HL-60 (cell line): Measurements from ENCODE around the gene MAGIX.

Experiments used
- DNase-seq, 2 experiments: peaks; one replicate each; pipeline ENCODE4 v3.0.0-alpha.2; 2010 to 2020; ENCODE audit warnings: low read depth in 1 of 2, low spot score in 1 of 2
- H3K27ac ChIP-seq: fragments of 250-450 bp; sonication (Bioruptor Pico); replicated peaks from 2 replicates; pipeline ENCODE4 v1.5.1; 2020; ENCODE audit warnings: mild to moderate bottlenecking, moderate library complexity
- H3K27me3 ChIP-seq: fragments of 250-450 bp; sonication (Bioruptor Pico); 2 replicates; pipeline ENCODE4 v1.5.1; 2021; ENCODE audit warnings: mild to moderate bottlenecking, moderate library complexity; ENCODE audit not compliant: insufficient read depth, poor library complexity, severe bottlenecking
- H3K4me3 ChIP-seq: replicated peaks from 2 replicates; pipeline ENCODE4 v1.5.1; 2011; ENCODE audit warnings: mild to moderate bottlenecking, control low read depth, low read length; ENCODE audit not compliant: insufficient read depth
- GABPA ChIP-seq: IDR thresholded peaks from 2 replicates; pipeline ENCODE4 v1.6.1; 2012; ENCODE audit warnings: low read depth
- POLR2AphosphoS5 ChIP-seq: IDR thresholded peaks from 2 replicates; pipeline ENCODE4 v1.6.1; 2012; ENCODE audit warnings: low read depth
- REST ChIP-seq: IDR thresholded peaks from 2 replicates; pipeline ENCODE4 v1.6.1; 2012; ENCODE audit warnings: low read depth; ENCODE audit not compliant: insufficient replicate concordance
- SPI1 ChIP-seq: IDR thresholded peaks from 2 replicates; pipeline ENCODE4 v1.6.1; 2012; ENCODE audit warnings: low read depth, mild to moderate bottlenecking, borderline replicate concordance
- TF ChIP-seq, protein P1 (sequence below): IDR thresholded peaks from one replicate; pipeline ENCODE4 v1.5.1; 2011; ENCODE audit warnings: low read length, control low read depth, inconsistent platforms; ENCODE audit not compliant: insufficient read depth

MAGIX gene

GRCh38 chrX:49179358-49179757, 16.8 kb downstream of the MAGIX start:
- Histone ChIP-seq H3K27ac (no peak overlapping the region), H3K27me3 (no peaks in the 10 kb centered on the region), H3K4me3 (no peak overlapping the region)
- DNase-seq = no peak
- TF ChIP-seq GABPA (no peak), SPI1 (no peak), POLR2AphosphoS5 (no peak), REST (no peak)
- TF ChIP-seq, protein P1, sequence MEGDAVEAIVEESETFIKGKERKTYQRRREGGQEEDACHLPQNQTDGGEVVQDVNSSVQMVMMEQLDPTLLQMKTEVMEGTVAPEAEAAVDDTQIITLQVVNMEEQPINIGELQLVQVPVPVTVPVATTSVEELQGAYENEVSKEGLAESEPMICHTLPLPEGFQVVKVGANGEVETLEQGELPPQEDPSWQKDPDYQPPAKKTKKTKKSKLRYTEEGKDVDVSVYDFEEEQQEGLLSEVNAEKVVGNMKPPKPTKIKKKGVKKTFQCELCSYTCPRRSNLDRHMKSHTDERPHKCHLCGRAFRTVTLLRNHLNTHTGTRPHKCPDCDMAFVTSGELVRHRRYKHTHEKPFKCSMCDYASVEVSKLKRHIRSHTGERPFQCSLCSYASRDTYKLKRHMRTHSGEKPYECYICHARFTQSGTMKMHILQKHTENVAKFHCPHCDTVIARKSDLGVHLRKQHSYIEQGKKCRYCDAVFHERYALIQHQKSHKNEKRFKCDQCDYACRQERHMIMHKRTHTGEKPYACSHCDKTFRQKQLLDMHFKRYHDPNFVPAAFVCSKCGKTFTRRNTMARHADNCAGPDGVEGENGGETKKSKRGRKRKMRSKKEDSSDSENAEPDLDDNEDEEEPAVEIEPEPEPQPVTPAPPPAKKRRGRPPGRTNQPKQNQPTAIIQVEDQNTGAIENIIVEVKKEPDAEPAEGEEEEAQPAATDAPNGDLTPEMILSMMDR = no peak

- Histone ChIP-seq H3K27ac (no peak overlapping the region), H3K4me3 (no peak overlapping the region), H3K27me3 (no peaks in the 10 kb centered on the region)
- TF ChIP-seq REST (no peak), GABPA (no peak), POLR2AphosphoS5 (no peak), SPI1 (no peak)
- TF ChIP-seq, protein P1 = no peak
- DNase-seq = no peak
These were observed 21.2 kb downstream of the MAGIX start for GRCh38 chrX:49183701-49184281.

DNA sequence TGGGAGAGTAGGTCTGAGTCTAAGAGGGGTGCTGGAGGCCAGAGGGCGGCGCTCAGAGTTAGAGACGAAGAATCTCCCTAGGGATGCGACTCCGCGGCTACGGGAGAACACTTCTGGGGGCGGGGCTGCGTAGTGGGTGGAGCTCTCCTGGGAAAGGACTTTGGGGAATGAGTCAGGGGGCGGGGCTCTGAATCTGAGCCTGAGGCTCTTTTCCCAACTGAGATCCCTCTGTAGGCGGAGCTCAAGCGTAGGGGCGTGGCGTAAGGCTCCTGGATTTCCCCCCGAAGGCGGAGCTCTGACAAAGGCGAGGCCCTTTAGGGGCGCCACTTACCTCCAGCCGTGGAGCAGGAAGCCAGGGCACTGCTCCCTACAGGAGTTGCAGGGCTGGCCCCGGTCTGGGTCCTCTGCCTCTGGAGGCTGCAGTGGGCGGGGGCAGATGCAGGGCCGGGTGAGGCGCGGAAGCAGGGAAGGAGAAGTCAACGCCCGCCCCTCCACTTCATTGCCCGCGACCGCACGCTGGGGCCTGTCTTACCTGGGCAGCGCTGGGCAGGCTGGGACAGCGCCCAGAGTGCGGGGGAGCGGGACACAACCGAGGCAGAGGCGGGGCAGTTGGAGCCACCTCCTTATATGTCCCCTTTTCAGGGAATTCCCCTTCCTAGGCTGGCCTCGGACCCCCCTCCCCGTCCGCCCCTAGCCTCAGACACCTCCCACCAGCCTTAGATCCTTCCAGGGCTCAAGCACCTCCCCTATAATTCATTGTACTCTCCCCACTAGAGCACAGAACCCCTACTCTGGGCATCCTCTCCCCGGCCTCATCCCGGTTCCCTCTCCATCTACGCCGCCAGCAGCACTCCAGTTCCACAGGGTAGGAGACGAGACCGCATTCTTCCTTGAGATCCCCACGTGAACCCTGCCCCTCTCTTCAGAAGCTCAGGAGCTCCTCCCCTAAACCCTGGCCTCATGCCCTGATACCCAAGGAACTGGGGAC, 22.0 kb downstream of the MAGIX start:
- peak overlapping the region; percentile 72 for H3K4me3 ChIP-seq
- peak in 1 of 2 experiments; percentile 48 for DNase-seq
- H3K27ac ChIP-seq = no peak overlapping the region
- no peaks in the 10 kb centered on the region for H3K27me3 ChIP-seq
- no peak for TF ChIP-seq REST
- TF ChIP-seq SPI1 = no peak
- no peak for TF ChIP-seq POLR2AphosphoS5
- TF ChIP-seq, protein P1 = no peak
- TF ChIP-seq GABPA = no peak
